Fibroblast of skin of left quadriceps (primary cell): ENCODE measurements around the gene NPM3.
"Not testable (repeated sequence)": the region's sequence is repeated elsewhere in the genome, so short reads cannot be mapped to it uniquely, and the experiment has no call there.

Experiments
- DNase-seq, 2 experiments: peaks; one replicate each; pipeline ENCODE4 v3.0.0-alpha.2; 2013; ENCODE audit warnings: low read depth in 2 of 2

NPM3 gene

GRCh38 chr10:101807158-101807557, 23.9 kb upstream of the NPM3 start:
- DNase-seq = no peak

GRCh38 chr10:101803511-101803910, 20.3 kb upstream of the NPM3 start:
- DNase-seq = no peak

- no peak for DNase-seq
Observed at GRCh38 chr10:101797403-101798059, 14.3 kb upstream of the NPM3 start.

GRCh38 chr10:101793526-101793925, 10.3 kb upstream of the NPM3 start:
- DNase-seq = no peak

GRCh38 chr10:101789686-101790085, 6.4 kb upstream of the NPM3 start:
- DNase-seq = no peak

- DNase-seq = not testable (repeated sequence)
Observed at GRCh38 chr10:101789231-101789630, 6.0 kb upstream of the NPM3 start.

- no peak for DNase-seq
Observed at GRCh38 chr10:101785801-101786200, 2.6 kb upstream of the NPM3 start.

GRCh38 chr10:101784558-101784957, 1.3 kb upstream of the NPM3 start:
- no peak for DNase-seq

- no peak for DNase-seq
Observed at GRCh38 chr10:101783736-101784118, 481 bp upstream of the NPM3 start.

GRCh38 chr10:101781984-101782810, 1.0 kb downstream of the NPM3 start:
- no peak for DNase-seq

- no peak for DNase-seq
Observed at GRCh38 chr10:101781655-101781983, 1.6 kb downstream of the NPM3 start.

GRCh38 chr10:101780818-101781654, 2.2 kb downstream of the NPM3 start:
- peak; percentile 18 to 25 for DNase-seq

- DNase-seq = no peak
Observed at GRCh38 chr10:101780187-101780817, 2.9 kb downstream of the NPM3 start.

- DNase-seq = peak; percentile 17 to 25
Observed at GRCh38 chr10:101779544-101780186, 3.6 kb downstream of the NPM3 start.

- no peak for DNase-seq
Observed at GRCh38 chr10:101778781-101779543, 4.3 kb downstream of the NPM3 start.

GRCh38 chr10:101778151-101778780, 5.0 kb downstream of the NPM3 start:
- DNase-seq = no peak

- no peak for DNase-seq
Observed at GRCh38 chr10:101777619-101778145, 5.6 kb downstream of the NPM3 start.

GRCh38 chr10:101776161-101776817, 7.0 kb downstream of the NPM3 start:
- no peak for DNase-seq
